ENCODE results near the gene SLC49A3. TPM values are rescaled to one million over a fixed set of nuclear protein-coding genes. Genes with fewer than 3 reads are reported as not detected.

Gene SLC49A3
- total RNA-seq, 2 donors from 2014 or later = 8.0 to 8.2 TPM

DNA sequence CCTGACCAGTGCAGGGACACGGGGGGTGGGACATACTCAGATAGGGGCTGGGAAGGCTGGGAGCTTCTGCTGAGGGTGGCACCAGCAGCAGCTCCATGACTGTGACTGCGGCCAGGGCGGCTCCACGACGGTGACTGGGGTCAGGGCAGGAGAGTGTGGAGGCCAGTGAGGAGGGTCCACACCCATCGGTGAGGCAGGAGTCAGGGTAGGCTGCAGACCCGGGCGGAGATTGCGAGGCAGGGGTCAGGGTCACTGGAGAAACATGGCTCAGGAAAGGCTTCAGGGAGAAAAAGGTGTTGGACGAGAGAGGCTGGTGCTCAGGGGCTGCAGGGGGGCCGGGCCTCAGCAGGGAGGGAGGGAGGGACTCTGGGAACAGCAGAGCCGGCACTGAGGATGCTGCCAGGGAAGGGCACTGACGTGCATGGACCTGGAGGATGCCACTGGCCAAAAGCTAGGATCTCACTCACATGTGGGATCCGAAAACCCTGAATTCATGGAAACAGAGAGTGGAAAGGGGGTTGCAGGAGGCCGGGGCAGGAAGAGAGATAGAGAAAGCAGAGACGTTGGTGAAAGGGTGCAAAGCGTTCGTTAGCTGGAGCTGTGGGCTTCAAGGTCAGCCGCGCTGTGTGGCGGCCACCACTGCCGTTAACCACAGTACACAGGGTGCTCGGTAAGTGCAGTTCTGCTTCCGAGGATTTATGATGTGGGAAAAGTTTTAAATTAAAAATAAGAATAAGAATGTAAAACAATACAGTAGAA, 36.9 kb downstream of the SLC49A3 start:
- WGBS, 2 donors = 55 to 56% methylated on average over 23 to 24 of the region's 24 CpGs
- no peak for DNase-seq

DNA sequence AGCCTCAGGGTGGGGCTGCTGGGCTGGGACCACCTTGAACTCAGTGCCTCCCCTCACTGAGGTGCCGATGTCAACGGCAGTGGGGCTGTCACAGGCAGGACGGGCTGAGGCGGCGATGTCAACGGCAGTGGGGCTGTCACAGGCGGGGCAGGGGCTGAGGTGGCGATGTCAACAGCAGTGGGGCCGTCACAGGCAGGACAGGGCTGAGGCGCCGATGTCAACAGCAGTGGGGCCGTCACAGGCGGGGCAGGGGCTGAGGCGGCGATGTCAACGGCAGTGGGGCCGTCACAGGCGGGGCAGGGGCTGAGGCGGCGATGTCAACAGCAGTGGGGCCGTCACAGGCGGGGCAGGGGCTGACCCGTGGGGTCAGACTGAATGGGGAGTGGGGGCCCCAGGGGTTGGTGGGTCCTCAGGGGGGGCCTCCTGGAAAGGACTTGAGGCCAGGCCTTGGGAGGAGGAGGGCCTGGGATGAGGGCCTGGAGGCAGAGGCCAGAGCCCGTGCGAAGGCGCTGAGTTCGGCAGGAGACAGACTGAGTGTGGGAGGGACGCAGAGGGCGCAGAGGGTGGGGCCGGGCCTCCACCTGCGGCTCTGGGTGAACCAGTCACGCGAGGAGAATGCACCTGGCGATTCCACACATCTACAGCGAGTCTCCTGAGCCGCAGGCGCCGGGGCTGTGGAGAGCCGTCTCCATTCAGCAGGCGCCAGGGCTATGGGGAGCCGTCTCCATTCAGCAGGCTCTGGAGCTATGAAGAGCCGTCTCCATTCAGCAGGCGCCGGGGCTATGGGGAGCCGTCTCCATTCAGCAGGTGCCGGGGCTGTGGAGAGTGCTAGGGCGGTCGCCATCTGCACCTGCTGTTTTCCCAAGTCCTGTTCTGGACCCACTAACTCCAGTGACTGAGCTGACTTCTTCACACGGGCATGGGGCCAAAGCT, 37.7 kb downstream of the SLC49A3 start:
- no peaks in the 10 kb centered on the region for H3K36me3 ChIP-seq (replicated peaks in 1 of 2; ENCODE audit: insufficient read depth in 1 of 2, low read depth in 2 of 2)
- DNase-seq (peak in 1 of 4 donors; percentile 36), ATAC-seq (no peak)
- H3K4me1 ChIP-seq = no peaks in the 10 kb centered on the region
- H3K9me3 ChIP-seq = no peaks in the 10 kb centered on the region
- H3K4me3 ChIP-seq = no peak overlapping the region
- WGBS, 2 donors = 40 to 48% methylated on average over 33 to 46 of the region's 49 CpGs
- TF ChIP-seq, protein P1, sequence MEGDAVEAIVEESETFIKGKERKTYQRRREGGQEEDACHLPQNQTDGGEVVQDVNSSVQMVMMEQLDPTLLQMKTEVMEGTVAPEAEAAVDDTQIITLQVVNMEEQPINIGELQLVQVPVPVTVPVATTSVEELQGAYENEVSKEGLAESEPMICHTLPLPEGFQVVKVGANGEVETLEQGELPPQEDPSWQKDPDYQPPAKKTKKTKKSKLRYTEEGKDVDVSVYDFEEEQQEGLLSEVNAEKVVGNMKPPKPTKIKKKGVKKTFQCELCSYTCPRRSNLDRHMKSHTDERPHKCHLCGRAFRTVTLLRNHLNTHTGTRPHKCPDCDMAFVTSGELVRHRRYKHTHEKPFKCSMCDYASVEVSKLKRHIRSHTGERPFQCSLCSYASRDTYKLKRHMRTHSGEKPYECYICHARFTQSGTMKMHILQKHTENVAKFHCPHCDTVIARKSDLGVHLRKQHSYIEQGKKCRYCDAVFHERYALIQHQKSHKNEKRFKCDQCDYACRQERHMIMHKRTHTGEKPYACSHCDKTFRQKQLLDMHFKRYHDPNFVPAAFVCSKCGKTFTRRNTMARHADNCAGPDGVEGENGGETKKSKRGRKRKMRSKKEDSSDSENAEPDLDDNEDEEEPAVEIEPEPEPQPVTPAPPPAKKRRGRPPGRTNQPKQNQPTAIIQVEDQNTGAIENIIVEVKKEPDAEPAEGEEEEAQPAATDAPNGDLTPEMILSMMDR (IDR thresholded peaks at IDR 0.05) = no peak
- no peak for TF ChIP-seq POLR2A (IDR thresholded peaks at IDR 0.05)
- H3K27ac ChIP-seq = no peak overlapping the region
- intact Hi-C loops (cut with DNase I) = no loop called here
- peaks cover 0 to 10% of the 10 kb centered on the region in 2 donors for H3K27me3 ChIP-seq

More for the DNA sequence above, 36.9 kb downstream of the SLC49A3 start:
- Histone ChIP-seq H3K9me3 (no peaks in the 10 kb centered on the region), H3K27ac (no peak overlapping the region), H3K4me3 (no peak overlapping the region), H3K27me3 (peaks cover 0 to 10% of the 10 kb centered on the region in 2 donors), H3K4me1 (no peaks in the 10 kb centered on the region), H3K36me3 (replicated peaks in 1 of 2; ENCODE audit: insufficient read depth in 1 of 2, low read depth in 2 of 2) (no peaks in the 10 kb centered on the region)
- TF ChIP-seq, protein P1 (IDR thresholded peaks at IDR 0.05) = no peak
- no peak for TF ChIP-seq POLR2A (IDR thresholded peaks at IDR 0.05)
- no peak for ATAC-seq
- intact Hi-C loops (cut with DNase I) = no loop called here

DNA sequence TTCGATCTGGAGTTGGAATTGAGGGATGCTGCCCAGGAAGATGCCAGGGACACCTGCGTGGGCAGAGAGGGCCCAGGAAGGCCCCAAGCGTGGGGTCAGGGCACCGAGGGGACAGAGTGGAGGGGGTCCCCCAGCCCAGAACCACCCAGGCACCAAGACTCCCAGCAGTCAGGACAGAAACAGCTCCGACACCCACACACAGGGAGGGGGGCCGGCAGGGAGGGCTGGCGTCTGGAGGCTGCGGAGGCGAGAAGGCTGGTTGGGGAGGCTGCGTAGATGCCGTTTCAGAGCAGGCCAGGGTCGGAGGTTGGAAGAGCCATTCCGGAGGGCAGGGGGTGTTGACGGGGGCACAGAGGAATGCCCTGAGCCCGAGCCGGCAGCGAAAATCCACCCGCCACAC, 38.5 kb downstream of the SLC49A3 start:
- no peaks in the 10 kb centered on the region for H3K9me3 ChIP-seq
- intact Hi-C loops (cut with DNase I) = no loop called here
- no peak for DNase-seq
- 65 to 78% methylated on average over 14 to 16 of the region's 18 CpGs for WGBS, 2 donors
- no peak overlapping the region for H3K4me3 ChIP-seq
- H3K27me3 ChIP-seq = peaks cover 0 to 10% of the 10 kb centered on the region in 2 donors
- TF ChIP-seq, protein P1 (IDR thresholded peaks at IDR 0.05) = no peak
- no peak for TF ChIP-seq POLR2A (IDR thresholded peaks at IDR 0.05)
- no peaks in the 10 kb centered on the region for H3K36me3 ChIP-seq (replicated peaks in 1 of 2; ENCODE audit: insufficient read depth in 1 of 2, low read depth in 2 of 2)
- no peak for ATAC-seq
- no peak overlapping the region for H3K27ac ChIP-seq
- H3K4me1 ChIP-seq = no peaks in the 10 kb centered on the region

DNA sequence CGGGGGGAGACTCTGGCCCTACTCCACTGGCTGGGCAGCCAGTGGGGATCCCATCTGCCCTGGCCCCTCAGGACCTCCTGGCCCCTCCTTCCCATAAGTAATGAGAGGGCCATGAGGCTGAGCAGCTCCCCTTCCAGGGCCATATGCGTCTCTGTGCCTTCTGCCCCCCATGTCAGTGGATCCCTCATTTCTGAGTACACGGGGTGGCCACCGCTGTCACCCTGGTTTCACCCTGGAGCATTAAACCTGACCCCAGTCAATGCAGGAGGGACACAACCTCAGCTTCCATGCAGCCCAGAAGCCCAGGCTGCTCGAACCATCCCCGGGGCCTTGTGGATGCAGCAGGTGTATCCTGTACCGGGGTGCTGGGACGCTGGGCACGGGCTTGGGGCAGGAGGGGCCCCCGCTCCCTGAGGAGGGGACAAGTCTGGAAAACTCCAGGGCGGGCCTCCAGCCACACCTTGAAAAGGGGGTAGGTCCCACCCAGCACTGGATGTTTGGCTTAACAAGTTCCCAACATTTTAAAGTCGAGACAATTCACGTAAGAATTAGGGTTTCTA, 39.1 kb downstream of the SLC49A3 start:
- Histone ChIP-seq H3K27ac (no peak overlapping the region), H3K9me3 (no peaks in the 10 kb centered on the region), H3K36me3 (replicated peaks in 1 of 2; ENCODE audit: insufficient read depth in 1 of 2, low read depth in 2 of 2) (no peaks in the 10 kb centered on the region), H3K27me3 (peaks cover 0 to 10% of the 10 kb centered on the region in 2 donors), H3K4me3 (no peak overlapping the region), H3K4me1 (no peaks in the 10 kb centered on the region)
- intact Hi-C loops (cut with DNase I) = no loop called here
- WGBS, 2 donors = 86 to 88% methylated on average over 3 to 12 of the region's 13 CpGs
- DNase-seq (no peak), ATAC-seq (no peak)
- TF ChIP-seq, protein P1 (IDR thresholded peaks at IDR 0.05) = no peak
- no peak for TF ChIP-seq POLR2A (IDR thresholded peaks at IDR 0.05)
